Thoracic aorta (tissue), 2 donors: Measurements from ENCODE around the gene FCRL1. TPM values are rescaled to one million over a fixed set of nuclear protein-coding genes. Genes with fewer than 3 reads are reported as not detected.

Experiments used
- ATAC-seq: fragments of 150-250 bp; one replicate; pipeline ENCODE4 v1.8.0; 2017; ENCODE audit warnings: low read depth; ENCODE audit not compliant: insufficient number of reproducible peaks, low FRiP score
- DNase-seq: peaks from one replicate; pipeline ENCODE4 v3.0.0-alpha.2; 2020; ENCODE audit warnings: low spot score
- H3K27ac ChIP-seq, 2 donors: fragments of 200-600 bp; sonication (generic); 1 replicate in 1 of 2; 2 replicates in 1 of 2; pipeline ENCODE4 v1.5.1; 2016; ENCODE audit warnings: mild to moderate bottlenecking in 2 of 2, moderate library complexity in 2 of 2
- H3K27me3 ChIP-seq: fragments of 200-600 bp; sonication (generic); replicated peaks from 2 replicates; pipeline ENCODE4 v1.6.0; 2016; ENCODE audit warnings: mild to moderate bottlenecking; ENCODE audit not compliant: insufficient read depth
- H3K36me3 ChIP-seq: fragments of 200-600 bp; sonication (generic); one replicate; pipeline ENCODE4 v1.5.1; 2016
- H3K4me1 ChIP-seq, 2 donors: fragments of 200-600 bp; sonication (generic); 1 replicate in 1 of 2; 2 replicates in 1 of 2; pipeline versions ENCODE4 v1.5.1 to v1.6.0; 2016; ENCODE audit warnings: low read depth in 2 of 2, mild to moderate bottlenecking in 1 of 2; ENCODE audit not compliant: control insufficient read depth in 1 of 2
- H3K4me3 ChIP-seq: fragments of 200-600 bp; sonication (generic); 2 replicates; pipeline ENCODE4 v1.5.1; 2016; ENCODE audit warnings: mild to moderate bottlenecking
- H3K9me3 ChIP-seq: fragments of 200-600 bp; sonication (generic); 2 replicates; pipeline ENCODE4 v1.5.1; 2016
- total RNA-seq, 2 donors: library from RNA; depleted of rRNA; stranded (reverse); fragments of >200 nt; gene quantifications; one replicate each; pipeline versions ENCODE4 v1.1.0 to v1.2.3, GENCODE V29; 2016
- TF ChIP-seq, protein P1 (sequence below): fragments of 200-600 bp; sonication (generic); IDR thresholded peaks from one replicate; pipeline ENCODE4 v1.5.1; 2019; ENCODE audit warnings: antibody characterized with exemption

Gene FCRL1
- total RNA-seq, 2 donors from 2014 or later: 1.8 TPM; not detected in 1

GRCh38 chr1:157773493-157774350 is 46.2 kb downstream of the FCRL1 start:
- no peak overlapping the region for H3K27ac ChIP-seq
- H3K27me3 ChIP-seq: no peaks in the 10 kb centered on the region
- H3K36me3 ChIP-seq: no peaks in the 10 kb centered on the region
- ATAC-seq (no peak), DNase-seq (no peak)
- H3K9me3 ChIP-seq: no peaks in the 10 kb centered on the region
- H3K4me1 ChIP-seq: no peaks in the 10 kb centered on the region
- H3K4me3 ChIP-seq: no peak overlapping the region
- TF ChIP-seq, protein P1, sequence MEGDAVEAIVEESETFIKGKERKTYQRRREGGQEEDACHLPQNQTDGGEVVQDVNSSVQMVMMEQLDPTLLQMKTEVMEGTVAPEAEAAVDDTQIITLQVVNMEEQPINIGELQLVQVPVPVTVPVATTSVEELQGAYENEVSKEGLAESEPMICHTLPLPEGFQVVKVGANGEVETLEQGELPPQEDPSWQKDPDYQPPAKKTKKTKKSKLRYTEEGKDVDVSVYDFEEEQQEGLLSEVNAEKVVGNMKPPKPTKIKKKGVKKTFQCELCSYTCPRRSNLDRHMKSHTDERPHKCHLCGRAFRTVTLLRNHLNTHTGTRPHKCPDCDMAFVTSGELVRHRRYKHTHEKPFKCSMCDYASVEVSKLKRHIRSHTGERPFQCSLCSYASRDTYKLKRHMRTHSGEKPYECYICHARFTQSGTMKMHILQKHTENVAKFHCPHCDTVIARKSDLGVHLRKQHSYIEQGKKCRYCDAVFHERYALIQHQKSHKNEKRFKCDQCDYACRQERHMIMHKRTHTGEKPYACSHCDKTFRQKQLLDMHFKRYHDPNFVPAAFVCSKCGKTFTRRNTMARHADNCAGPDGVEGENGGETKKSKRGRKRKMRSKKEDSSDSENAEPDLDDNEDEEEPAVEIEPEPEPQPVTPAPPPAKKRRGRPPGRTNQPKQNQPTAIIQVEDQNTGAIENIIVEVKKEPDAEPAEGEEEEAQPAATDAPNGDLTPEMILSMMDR: no peak

DNA sequence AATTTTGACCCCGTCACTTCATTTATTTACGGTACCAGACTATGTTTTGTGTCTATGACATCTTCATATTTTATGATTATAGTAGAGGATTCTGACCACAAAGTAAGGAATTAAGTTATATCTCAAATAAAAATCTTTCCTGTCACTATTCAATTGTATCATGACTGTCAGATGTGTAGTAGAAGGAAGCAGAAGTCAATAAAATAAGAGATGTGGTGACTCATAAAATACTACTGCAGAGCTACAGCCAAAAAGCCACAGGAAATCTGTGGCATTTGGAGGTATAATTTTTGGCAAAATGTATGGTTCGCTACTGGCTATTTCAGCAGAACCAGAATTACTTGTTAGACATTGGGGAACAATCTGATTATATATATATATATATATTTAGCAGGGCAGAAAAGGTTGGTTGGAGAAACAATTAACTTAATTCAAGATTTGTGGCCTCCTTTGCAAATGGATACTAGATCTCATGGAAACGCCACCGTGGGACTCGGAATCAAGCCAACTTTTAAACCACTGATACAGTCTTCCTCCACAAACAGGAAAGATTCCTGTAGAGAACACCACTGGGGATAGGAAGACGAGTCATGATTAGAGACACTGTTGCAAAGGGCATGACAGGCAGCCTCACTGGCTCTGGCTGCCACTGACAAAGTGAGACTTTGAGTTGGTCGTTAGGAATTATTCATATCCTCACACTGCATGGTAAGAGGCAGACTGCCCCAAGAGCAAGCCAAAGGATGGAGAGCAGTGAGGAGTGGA is 48.1 kb downstream of the FCRL1 start:
- Histone ChIP-seq H3K9me3 (no peaks in the 10 kb centered on the region), H3K27ac (no peak overlapping the region), H3K36me3 (no peaks in the 10 kb centered on the region), H3K4me1 (no peaks in the 10 kb centered on the region), H3K4me3 (no peak overlapping the region), H3K27me3 (no peaks in the 10 kb centered on the region)
- ATAC-seq (no peak), DNase-seq (no peak)
- TF ChIP-seq, protein P1: no peak

DNA sequence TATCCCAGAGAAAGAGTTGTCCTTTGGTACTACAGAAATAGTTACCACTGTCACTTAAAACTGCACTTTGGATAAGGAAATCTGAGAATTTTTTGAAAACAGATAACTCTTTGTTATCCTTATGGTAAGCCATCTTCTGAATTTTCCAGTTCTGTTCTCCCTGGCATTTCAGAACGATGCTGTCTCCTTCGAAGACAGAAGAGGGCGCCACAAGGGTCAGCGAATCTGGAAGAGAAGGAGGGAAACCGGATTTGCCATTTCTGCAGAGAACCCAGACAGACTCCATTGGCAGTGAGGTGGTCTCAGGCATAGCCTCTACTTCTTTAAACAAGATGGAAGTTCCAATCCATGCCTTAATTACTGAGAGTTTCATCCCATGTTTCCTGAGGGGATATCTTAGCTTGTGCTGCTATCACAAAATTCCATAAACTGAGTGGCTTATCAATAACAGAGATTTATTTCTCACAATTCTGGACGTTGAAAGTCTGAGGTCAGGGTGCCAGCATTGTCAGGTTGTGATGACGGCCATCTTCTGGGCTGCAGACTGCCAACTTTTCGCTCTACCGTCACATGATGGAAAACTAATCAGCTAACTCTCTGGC is 49.4 kb downstream of the FCRL1 start:
- H3K27ac ChIP-seq: no peak overlapping the region
- H3K4me3 ChIP-seq: no peak overlapping the region
- no peaks in the 10 kb centered on the region for H3K4me1 ChIP-seq
- H3K27me3 ChIP-seq: no peaks in the 10 kb centered on the region
- H3K36me3 ChIP-seq: no peaks in the 10 kb centered on the region
- TF ChIP-seq, protein P1: no peak
- DNase-seq (no peak), ATAC-seq (no peak)
- no peaks in the 10 kb centered on the region for H3K9me3 ChIP-seq

- no peak for DNase-seq
- TF ChIP-seq, protein P1: no peak
- no peaks in the 10 kb centered on the region for H3K36me3 ChIP-seq
- H3K9me3 ChIP-seq: no peaks in the 10 kb centered on the region
- H3K27ac ChIP-seq: no peak overlapping the region
- H3K4me1 ChIP-seq: no peaks in the 10 kb centered on the region
- no peak for ATAC-seq
- no peaks in the 10 kb centered on the region for H3K27me3 ChIP-seq
- H3K4me3 ChIP-seq: no peak overlapping the region
Observed at GRCh38 chr1:157766792-157767191, 53.1 kb downstream of the FCRL1 start.

GRCh38 chr1:157758018-157758417 is 61.9 kb downstream of the FCRL1 start:
- no peak overlapping the region for H3K4me3 ChIP-seq
- H3K4me1 ChIP-seq: no peaks in the 10 kb centered on the region
- no peaks in the 10 kb centered on the region for H3K36me3 ChIP-seq
- ATAC-seq (no peak), DNase-seq (no peak)
- no peaks in the 10 kb centered on the region for H3K9me3 ChIP-seq
- H3K27me3 ChIP-seq: no peaks in the 10 kb centered on the region
- no peak overlapping the region for H3K27ac ChIP-seq
- TF ChIP-seq, protein P1: no peak
